ENCODE measurements around the gene SLC4A4.

SLC4A4 gene

GRCh38 chr4:71361476-71361875, 22.7 kb downstream of the SLC4A4 start:
- no peak for DNase-seq (ENCODE audit: low spot score)
- in situ Hi-C loops (cut with MboI; ENCODE audit: low sequenced_read_pairs, unreplicated experiment) = no loop called here

DNA sequence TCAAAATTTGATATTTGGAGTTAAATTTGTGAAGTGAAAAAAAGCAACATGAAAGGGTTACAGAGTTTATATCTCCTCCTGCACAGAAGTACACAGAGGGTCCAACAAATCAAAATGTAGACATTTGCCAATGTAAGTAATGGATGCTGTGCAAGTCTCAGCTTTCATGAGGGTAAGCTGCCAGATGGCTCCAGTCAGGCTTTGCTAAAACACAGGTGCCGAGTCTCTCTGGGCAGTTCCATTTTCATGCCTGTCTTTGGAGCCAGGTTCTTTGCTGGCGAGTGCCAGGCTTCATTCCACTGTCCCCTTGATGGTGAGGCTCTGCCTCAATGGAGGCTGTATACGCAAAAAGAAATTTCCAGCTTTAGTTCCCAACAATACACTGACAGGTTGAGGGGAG, 27.9 kb downstream of the SLC4A4 start:
- DNase-seq (ENCODE audit: low spot score) = no peak
- in situ Hi-C loops (cut with MboI; ENCODE audit: low sequenced_read_pairs, unreplicated experiment) = no loop called here
- TF ChIP-seq CTCF (IDR thresholded peaks at IDR 0.05; ENCODE audit: borderline replicate concordance, control extremely low read depth, extremely low read depth, insufficient read depth, missing control alignments) = no peak

More at GRCh38 chr4:71361476-71361875, 22.7 kb downstream of the SLC4A4 start:
- TF ChIP-seq CTCF (IDR thresholded peaks at IDR 0.05; ENCODE audit: borderline replicate concordance, control extremely low read depth, extremely low read depth, insufficient read depth, missing control alignments) = no peak

- TF ChIP-seq CTCF (IDR thresholded peaks at IDR 0.05; ENCODE audit: borderline replicate concordance, control extremely low read depth, extremely low read depth, insufficient read depth, missing control alignments) = no peak
- in situ Hi-C loops (cut with MboI; ENCODE audit: low sequenced_read_pairs, unreplicated experiment) = no loop called here
- DNase-seq (ENCODE audit: low spot score) = no peak
Measured at GRCh38 chr4:71367546-71367945, 28.7 kb downstream of the SLC4A4 start.

- in situ Hi-C loops (cut with MboI; ENCODE audit: low sequenced_read_pairs, unreplicated experiment) = no loop called here
- no peak for TF ChIP-seq CTCF (IDR thresholded peaks at IDR 0.05; ENCODE audit: borderline replicate concordance, control extremely low read depth, extremely low read depth, insufficient read depth, missing control alignments)
- no peak for DNase-seq (ENCODE audit: low spot score)
Measured at GRCh38 chr4:71368906-71369305, 30.1 kb downstream of the SLC4A4 start.

DNA sequence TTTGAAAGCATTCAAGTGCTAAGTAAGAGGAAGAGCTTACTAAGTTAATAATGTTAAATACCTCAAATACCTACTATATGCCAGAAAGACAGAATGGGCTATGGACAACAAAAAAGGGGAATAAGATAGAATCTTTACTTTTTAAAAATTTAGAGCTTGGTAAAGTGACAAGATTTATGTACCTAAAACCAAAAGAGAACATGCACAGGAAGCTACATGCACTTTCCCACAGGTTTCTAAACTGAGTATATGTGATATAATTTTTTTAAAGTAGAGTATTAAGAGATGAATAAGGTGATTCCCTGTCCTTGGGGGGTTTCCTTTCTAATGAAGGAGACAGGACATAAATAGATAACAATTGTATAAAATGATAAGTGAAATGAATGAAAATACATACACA, 30.7 kb downstream of the SLC4A4 start:
- no peak for TF ChIP-seq CTCF (IDR thresholded peaks at IDR 0.05; ENCODE audit: borderline replicate concordance, control extremely low read depth, extremely low read depth, insufficient read depth, missing control alignments)
- in situ Hi-C loops (cut with MboI; ENCODE audit: low sequenced_read_pairs, unreplicated experiment) = no loop called here
- DNase-seq (ENCODE audit: low spot score) = no peak

GRCh38 chr4:71375494-71375893, 36.7 kb downstream of the SLC4A4 start:
- in situ Hi-C loops (cut with MboI; ENCODE audit: low sequenced_read_pairs, unreplicated experiment) = no loop called here

More at GRCh38 chr4:71375494-71375893, 36.7 kb downstream of the SLC4A4 start:
- no peak for DNase-seq (ENCODE audit: low spot score)
- no peak for TF ChIP-seq CTCF (IDR thresholded peaks at IDR 0.05; ENCODE audit: borderline replicate concordance, control extremely low read depth, extremely low read depth, insufficient read depth, missing control alignments)

All from GM13976 (cell line).